NCI-H1048 (cell line): ENCODE measurements around the gene CD151.

Experiments used
- DNase-seq: peaks from one replicate; lab custom pipeline; 2025; lab: John Stamatoyannopoulos, UW

CD151 gene

DNA sequence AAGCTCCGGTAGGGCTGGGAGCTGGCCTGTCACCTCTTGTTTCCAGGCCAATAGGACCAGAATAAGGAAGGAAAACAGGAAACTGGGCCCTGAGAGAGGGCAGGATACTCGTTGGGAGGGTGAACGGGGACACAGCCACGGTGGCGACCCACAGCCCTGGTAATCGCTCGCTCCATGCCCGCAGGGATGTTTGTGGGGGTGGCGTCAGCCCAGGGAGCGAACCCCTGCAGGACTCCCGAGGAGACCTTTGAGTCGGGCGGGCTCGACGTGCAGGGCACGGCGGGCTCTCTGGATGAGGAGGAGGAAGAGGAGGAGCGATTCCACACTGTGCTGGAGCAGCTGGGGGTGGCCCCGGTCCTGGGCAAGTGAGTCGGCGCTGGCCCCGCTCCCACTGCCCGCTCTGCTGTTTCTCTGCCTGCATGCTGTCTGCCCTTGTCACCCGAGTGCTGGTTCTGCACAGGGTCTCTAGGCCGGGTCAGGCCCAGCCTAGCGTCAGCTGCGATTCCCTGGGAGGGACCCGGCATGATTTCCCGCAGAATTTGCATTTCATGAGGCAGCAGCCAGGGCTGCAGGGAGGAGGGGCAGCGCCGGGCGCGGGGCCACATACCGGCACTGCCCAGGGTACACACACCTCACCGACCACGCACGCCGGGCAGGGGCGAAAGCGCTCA, 3.4 kb upstream of the CD151 start:
- peak; percentile 50 for DNase-seq

GRCh38 chr11:829847-830294, 2.9 kb upstream of the CD151 start:
- no peak for DNase-seq

DNA sequence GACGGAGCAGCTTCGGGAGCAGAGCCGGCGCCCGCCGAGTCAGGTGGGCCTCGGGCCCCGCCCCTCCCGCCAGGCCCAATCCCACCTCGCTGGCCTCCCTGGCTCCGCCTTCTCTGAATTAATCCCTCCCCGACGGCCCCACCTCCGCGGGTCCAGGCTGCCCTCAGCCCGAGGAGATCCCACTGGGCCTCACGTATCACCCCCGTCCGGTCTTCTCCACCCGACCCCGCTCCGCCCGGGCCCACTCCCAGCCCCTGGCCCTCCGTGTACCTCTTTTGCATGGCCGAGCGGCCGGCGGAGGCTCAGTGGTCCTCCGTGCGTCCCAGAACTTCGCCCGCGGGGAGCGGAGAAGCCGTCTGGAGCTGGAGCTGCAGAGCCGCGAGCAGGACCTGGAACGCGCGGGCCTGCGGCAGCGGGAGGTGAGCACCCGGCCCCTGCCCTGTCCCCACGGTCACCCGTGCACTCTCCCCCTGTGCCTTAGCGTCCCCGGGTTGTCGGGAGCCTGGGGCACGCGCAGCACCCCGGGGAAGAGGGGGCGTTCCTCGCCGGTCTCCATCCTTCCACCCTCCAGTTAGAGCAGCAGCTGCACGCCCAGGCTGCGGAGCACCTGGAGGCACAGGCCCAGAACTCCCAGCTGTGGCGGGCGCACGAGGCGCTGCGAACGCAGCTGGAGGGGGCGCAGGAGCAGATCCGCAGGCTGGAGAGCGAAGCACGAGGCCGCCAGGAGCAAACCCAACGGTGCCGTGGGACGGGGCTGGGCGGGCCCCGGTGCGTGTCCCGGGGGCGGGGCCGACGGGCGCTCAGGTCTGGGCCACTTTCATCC, 2.2 kb upstream of the CD151 start:
- peak; percentile 84 for DNase-seq

GRCh38 chr11:831118-831864, 1.5 kb upstream of the CD151 start:
- DNase-seq, result no peak

DNA sequence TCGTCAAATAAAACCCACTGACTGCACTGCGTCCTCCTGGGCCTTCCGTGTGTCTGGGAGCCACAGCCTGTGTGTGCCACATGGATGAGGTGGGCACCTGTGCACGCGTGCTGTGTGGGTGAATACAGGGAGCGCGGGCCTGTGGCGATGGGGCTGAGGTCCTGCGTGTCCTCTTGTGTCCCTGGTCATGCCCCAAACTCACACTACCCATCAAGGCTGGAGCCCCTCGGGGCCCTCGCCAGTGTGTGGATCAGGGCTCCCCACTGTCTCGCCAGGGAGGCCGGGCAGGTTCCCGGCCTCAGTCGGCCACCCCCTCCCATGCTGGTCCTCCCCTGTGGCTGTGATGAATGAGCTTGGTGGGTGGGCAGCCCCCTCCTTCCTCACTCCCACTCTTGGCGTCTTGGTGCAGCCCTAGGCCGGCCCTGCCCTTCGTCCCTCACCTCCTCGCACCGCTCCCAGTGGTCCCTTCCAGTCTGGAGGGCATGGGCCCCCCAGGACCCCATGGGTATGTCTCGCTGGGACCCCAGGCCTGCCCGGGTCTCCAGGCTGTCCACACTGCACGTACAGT, 707 bp upstream of the CD151 start:
- no peak for DNase-seq

GRCh38 chr11:833114-833791, 501 bp downstream of the CD151 start:
- no peak for DNase-seq

GRCh38 chr11:833849-834311, 1.1 kb downstream of the CD151 start:
- DNase-seq, result no peak

DNA sequence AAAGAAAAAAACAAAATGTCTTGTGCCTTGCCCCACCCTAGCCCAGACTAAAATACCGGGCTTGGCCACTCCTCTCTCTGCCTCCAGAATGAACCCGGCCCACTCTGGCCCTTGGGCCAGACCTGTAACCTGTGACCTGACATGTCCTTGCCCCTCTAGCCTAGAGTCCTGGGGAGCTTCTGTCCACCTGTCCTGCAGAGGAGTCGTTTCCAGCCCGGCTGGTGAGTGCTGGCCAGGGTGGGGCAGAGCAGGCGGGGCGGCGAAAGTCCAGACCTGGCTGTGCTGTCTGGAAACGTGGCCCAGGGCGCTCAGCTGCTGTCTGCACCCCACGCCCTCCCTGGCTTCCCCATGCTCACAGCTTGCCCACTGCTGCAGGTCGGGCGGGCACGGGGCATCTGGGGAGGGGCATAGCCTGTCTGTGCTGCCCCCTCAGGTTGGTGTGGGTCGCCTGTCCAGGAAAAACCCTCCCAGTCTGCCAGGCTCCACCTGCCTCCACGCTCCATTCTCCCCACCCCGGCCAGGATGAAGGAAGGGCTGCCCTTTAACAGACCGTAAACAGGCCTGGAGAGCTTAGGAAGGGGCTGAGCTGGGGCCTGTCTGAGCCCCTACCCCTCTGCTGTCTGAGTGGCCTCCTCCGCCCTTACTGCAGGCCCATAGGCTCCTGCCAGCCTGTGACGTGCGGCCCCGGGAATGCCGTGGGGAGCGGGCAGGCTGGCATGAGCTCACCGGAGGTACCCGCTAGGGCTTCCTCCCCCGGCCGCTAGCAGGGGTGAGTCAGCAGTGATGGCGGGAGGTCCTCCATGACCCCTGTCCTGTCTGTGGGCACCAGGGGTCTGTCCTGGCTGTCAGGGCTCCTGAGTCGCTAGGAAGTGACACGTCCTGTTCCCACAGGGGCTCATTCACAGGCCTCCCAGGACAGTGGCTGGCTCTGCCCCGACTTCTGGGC, 1.9 kb downstream of the CD151 start:
- no peak for DNase-seq

DNA sequence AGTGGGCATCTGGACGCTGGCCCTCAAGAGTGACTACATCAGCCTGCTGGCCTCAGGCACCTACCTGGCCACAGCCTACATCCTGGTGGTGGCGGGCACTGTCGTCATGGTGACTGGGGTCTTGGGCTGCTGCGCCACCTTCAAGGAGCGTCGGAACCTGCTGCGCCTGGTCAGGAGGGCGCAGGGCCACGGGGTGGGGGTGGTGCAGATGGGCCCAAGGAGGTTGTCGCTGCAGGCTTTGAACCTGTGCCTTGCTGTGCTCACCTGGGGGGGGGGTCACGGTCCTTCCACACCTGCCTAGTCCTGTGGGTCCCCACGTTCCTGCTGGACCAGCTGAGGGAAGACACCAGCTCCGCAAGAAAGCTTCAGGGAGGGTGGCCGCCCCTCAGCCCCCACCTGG, 3.5 kb downstream of the CD151 start:
- no peak for DNase-seq

GRCh38 chr11:836700-837099, 3.9 kb downstream of the CD151 start:
- no peak for DNase-seq

- DNase-seq, result no peak
Observed at GRCh38 chr11:837189-837989, 4.6 kb downstream of the CD151 start.

DNA sequence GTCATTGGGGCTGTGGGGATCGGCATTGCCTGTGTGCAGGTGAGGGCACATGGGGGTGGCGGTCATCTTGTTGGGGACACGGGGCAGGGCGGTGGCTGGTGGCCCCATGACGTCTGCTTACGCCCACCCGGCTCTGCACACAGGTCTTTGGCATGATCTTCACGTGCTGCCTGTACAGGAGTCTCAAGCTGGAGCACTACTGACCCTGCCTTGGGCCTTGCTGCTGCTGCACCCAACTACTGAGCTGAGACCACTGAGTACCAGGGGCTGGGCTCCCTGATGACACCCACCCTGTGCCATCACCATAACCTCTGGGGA, 5.2 kb downstream of the CD151 start:
- no peak for DNase-seq

GRCh38 chr11:838441-839279, 5.9 kb downstream of the CD151 start:
- DNase-seq, result no peak

- DNase-seq, result no peak
Observed at GRCh38 chr11:839280-839623, 6.5 kb downstream of the CD151 start.

- no peak for DNase-seq
Observed at GRCh38 chr11:839875-840617, 7.3 kb downstream of the CD151 start.

- DNase-seq, result no peak
Observed at GRCh38 chr11:841981-842369, 9.2 kb downstream of the CD151 start.

DNA sequence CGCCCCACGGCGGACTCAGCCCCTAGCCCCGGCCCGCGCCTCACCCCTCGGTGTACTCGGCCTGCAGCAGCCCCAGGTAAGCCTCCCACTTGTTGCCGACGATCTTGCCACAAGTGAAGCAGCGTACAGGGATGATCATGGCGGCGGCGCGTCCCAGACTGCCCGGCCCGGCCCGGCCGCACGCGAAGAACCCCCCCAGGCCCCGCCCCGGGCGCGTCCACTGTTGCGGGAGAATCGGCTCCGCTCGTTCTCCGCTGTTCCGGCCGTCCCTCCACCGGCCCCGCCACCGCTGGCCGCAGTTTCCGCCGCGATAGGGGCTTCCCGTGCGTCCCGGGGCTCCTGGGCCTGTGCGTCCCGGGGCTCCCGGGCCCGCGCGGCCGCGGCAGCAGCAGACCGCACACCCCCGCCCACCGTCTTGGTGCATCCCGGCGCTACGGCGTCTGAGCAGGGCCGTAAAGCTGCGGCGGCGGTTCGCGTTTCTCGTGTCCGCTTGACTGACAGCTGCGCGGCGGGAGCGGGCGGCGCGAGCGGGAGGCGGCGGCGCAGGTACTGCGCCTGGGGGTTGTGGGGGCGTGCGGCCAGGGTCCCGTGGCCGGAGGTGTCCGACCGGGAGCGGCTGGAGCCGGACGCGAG, 9.7 kb downstream of the CD151 start, which contains the start of the genes POLR2L and TSPAN4:
Gene POLR2L (minus strand): TSS at position 160 of the 633 bp plus-strand sequence. CDS start 21 bp downstream, at position 139.
Gene TSPAN4 (plus strand): TSS at position 483 of the 633 bp plus-strand sequence. CDS start 7,453 bp downstream, outside the sequence.
- DNase-seq, result peak; percentile 74
